AG08396 (cell line): ENCODE measurements around the gene SHROOM1.
A peak's percentile ranks its signal among the peaks of the same experiment; 100 is the strongest.

Experiments
- DNase-seq: peaks from one replicate; pipeline ENCODE4 v3.0.0; 2012; ENCODE audit warnings: low spot score, mixed read lengths

The SHROOM1 gene

GRCh38 chr5:132776938-132777208, 53.6 kb downstream of the SHROOM1 start:
- DNase-seq: no peak

- peak; percentile 60 for DNase-seq
Observed at GRCh38 chr5:132776131-132776937, 54.1 kb downstream of the SHROOM1 start.

GRCh38 chr5:132775476-132775961, 54.9 kb downstream of the SHROOM1 start:
- no peak for DNase-seq

- no peak for DNase-seq
Observed at GRCh38 chr5:132774896-132775295, 55.6 kb downstream of the SHROOM1 start.

GRCh38 chr5:132774406-132774805, 56.0 kb downstream of the SHROOM1 start:
- no peak for DNase-seq

- DNase-seq: no peak
Observed at GRCh38 chr5:132773601-132774355, 56.7 kb downstream of the SHROOM1 start.

- DNase-seq: no peak
Observed at GRCh38 chr5:132773114-132773513, 57.3 kb downstream of the SHROOM1 start.

GRCh38 chr5:132772291-132773070, 58.0 kb downstream of the SHROOM1 start:
- DNase-seq: no peak
